Stomach smooth muscle (tissue), 2 donors: ENCODE measurements around the gene LRIT1.

Source experiments
- H3K27ac ChIP-seq: one replicate; pipeline ENCODE4 v1.7.0; 2013; ENCODE audit warnings: mild to moderate bottlenecking, low read length, inconsistent platforms
- H3K27me3 ChIP-seq, 2 donors: one replicate each; pipeline ENCODE4 v1.7.0; 2013; ENCODE audit warnings: low read length in 2 of 2; ENCODE audit not compliant: insufficient read depth in 2 of 2, control insufficient read depth in 1 of 2
- H3K36me3 ChIP-seq, 2 donors: one replicate each; pipeline ENCODE4 v1.7.0; 2013; ENCODE audit warnings: low read length in 2 of 2; ENCODE audit not compliant: control insufficient read depth in 2 of 2, insufficient read depth in 2 of 2
- H3K4me1 ChIP-seq: one replicate; pipeline ENCODE4 v1.7.0; 2013; ENCODE audit warnings: low read length; ENCODE audit not compliant: control insufficient read depth, insufficient read depth
- H3K4me3 ChIP-seq, 2 donors: one replicate each; pipeline ENCODE4 v1.7.0; 2013; ENCODE audit warnings: low read length in 2 of 2
- H3K9ac ChIP-seq, 2 donors: one replicate each; pipeline ENCODE4 v1.7.0; 2013; ENCODE audit warnings: low read length in 2 of 2, mild to moderate bottlenecking in 1 of 2
- H3K9me3 ChIP-seq, 2 donors: one replicate each; pipeline ENCODE4 v1.7.0; 2013; ENCODE audit warnings: low read length in 2 of 2; ENCODE audit not compliant: control insufficient read depth in 2 of 2
- donor health status: healthy.
- donor health status: Pancreatic carcinoma.

Gene LRIT1

DNA sequence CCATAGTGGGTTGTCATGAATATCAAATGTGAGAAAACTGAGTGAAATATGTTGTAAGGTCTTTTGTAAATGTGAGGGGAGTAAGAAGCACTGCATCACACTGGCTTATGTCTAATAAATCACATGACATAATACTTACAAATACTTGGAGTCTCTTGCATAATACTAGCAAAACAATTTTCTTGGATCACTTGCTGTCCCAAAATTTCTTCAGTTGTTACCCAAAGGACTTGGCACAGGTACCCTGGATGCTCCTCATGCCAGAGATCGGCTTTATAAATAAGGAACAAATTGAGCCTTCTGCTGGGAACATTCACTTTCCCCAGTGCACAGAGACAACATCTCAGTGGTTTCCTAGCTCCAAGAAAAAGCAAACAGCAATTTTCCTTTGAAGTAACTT is 11.0 kb downstream of the LRIT1 start:
- no peak overlapping the region for H3K9ac ChIP-seq
- no peaks in the 10 kb centered on the region for H3K36me3 ChIP-seq
- H3K27ac ChIP-seq, result no peak overlapping the region
- no peaks in the 10 kb centered on the region for H3K4me1 ChIP-seq
- no peaks in the 10 kb centered on the region for H3K9me3 ChIP-seq
- no peak overlapping the region for H3K4me3 ChIP-seq
- H3K27me3 ChIP-seq, result peaks cover 0 to 4% of the 10 kb centered on the region in 2 donors

DNA sequence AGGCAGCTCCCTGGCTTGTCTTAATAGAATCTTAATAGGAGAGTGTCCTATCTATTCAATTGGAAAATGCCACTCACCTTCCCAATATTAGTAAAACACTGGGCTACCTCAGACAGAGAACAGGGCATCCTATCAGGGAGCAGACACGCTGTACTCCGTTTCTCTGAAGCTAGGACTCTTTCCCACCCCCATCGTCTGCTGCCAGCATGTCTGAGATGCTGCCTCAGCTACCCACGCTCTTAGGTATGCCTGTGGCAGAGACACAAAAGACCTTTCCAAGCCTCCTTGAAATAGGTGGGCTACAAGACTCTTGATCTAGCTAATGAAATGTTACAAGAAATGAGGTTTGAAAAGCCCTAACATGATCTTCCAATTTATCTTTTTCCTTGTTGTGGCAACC is 13.5 kb downstream of the LRIT1 start:
- H3K27ac ChIP-seq, result no peak overlapping the region

GRCh38 chr10:84226616-84227015 is 14.7 kb downstream of the LRIT1 start:
- Histone ChIP-seq H3K9ac (no peak overlapping the region), H3K4me1 (no peaks in the 10 kb centered on the region), H3K36me3 (no peaks in the 10 kb centered on the region), H3K9me3 (no peaks in the 10 kb centered on the region), H3K27me3 (peaks cover 3 to 10% of the 10 kb centered on the region in 2 donors), H3K27ac (no peak overlapping the region), H3K4me3 (no peak overlapping the region)

More for the DNA sequence above, 13.5 kb downstream of the LRIT1 start:
- H3K9me3 ChIP-seq, result no peaks in the 10 kb centered on the region
- peaks cover 3 to 8% of the 10 kb centered on the region in 2 donors for H3K27me3 ChIP-seq
- no peak overlapping the region for H3K4me3 ChIP-seq
- no peaks in the 10 kb centered on the region for H3K4me1 ChIP-seq
- no peaks in the 10 kb centered on the region for H3K36me3 ChIP-seq
- no peak overlapping the region for H3K9ac ChIP-seq

- Histone ChIP-seq H3K27me3 (peaks cover 3 to 8% of the 10 kb centered on the region in 2 donors), H3K9me3 (no peaks in the 10 kb centered on the region), H3K4me3 (no peak within 1 kb of the TSS), H3K36me3 (no peaks in the 10 kb centered on the region), H3K4me1 (no peaks in the 10 kb centered on the region), H3K9ac (no peak within 1 kb of the TSS), H3K27ac (no peak within 1 kb of the TSS)
Observed at GRCh38 chr10:84225427-84226173, 15.7 kb downstream of the LRIT1 start, which contains the start of gene LRIT2. Gene LRIT2 (minus strand): TSS chr10:84225544. CDS start chr10:84225520, 24 bp downstream.

DNA sequence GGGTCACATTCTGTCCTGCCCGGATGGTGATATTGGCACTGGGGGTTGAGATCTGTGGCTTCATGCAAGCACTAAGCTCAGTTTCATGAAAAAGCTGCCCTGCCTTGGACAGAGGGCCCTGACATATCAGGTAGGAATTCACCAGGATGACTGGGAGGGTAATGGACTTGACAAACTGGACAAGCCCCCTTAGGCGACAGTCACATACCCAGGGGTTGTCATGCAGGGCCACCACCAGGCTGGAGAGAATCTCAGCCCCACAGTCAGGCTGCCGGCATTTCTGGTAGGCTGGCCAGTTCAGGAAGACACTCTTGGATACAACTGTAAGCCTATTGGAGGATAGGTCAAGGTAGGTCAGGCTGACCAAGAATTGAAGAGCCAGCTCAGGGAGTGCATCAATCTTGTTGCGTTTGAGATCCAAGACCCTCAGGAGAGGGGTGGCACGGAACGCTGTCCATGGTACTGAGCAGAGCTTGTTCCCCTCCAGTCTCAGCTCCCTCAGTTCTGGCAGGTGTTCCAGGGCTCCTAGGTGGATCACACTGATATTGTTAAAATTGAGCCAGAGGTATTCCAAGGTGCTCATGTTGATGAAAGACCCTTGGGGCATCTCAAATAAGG is 16.8 kb downstream of the LRIT1 start:
- no peaks in the 10 kb centered on the region for H3K4me1 ChIP-seq
- H3K4me3 ChIP-seq, result no peak overlapping the region
- H3K9me3 ChIP-seq, result no peaks in the 10 kb centered on the region
- no peak overlapping the region for H3K9ac ChIP-seq
- peaks cover 3 to 8% of the 10 kb centered on the region in 2 donors for H3K27me3 ChIP-seq
- H3K36me3 ChIP-seq, result no peaks in the 10 kb centered on the region
- no peak overlapping the region for H3K27ac ChIP-seq

GRCh38 chr10:84221916-84222315 is 19.4 kb downstream of the LRIT1 start:
- no peak overlapping the region for H3K4me3 ChIP-seq
- no peaks in the 10 kb centered on the region for H3K9me3 ChIP-seq
- H3K27ac ChIP-seq, result no peak overlapping the region
- no peaks in the 10 kb centered on the region for H3K4me1 ChIP-seq
- peaks cover 3 to 11% of the 10 kb centered on the region in 2 donors for H3K27me3 ChIP-seq
- H3K9ac ChIP-seq, result no peak overlapping the region
- H3K36me3 ChIP-seq, result no peaks in the 10 kb centered on the region

GRCh38 chr10:84217746-84218145 is 23.6 kb downstream of the LRIT1 start:
- no peaks in the 10 kb centered on the region for H3K36me3 ChIP-seq
- no peaks in the 10 kb centered on the region for H3K9me3 ChIP-seq
- H3K27ac ChIP-seq, result no peak overlapping the region
- H3K27me3 ChIP-seq, result peaks cover 0 to 9% of the 10 kb centered on the region in 2 donors
- no peak overlapping the region for H3K4me3 ChIP-seq
- no peak overlapping the region for H3K9ac ChIP-seq
- H3K4me1 ChIP-seq, result no peaks in the 10 kb centered on the region

GRCh38 chr10:84216834-84217233 is 24.5 kb downstream of the LRIT1 start:
- Histone ChIP-seq H3K27me3 (peaks cover 0 to 7% of the 10 kb centered on the region in 2 donors), H3K9me3 (no peaks in the 10 kb centered on the region), H3K9ac (no peak overlapping the region), H3K4me1 (no peaks in the 10 kb centered on the region), H3K4me3 (no peak overlapping the region), H3K36me3 (no peaks in the 10 kb centered on the region), H3K27ac (no peak overlapping the region)

DNA sequence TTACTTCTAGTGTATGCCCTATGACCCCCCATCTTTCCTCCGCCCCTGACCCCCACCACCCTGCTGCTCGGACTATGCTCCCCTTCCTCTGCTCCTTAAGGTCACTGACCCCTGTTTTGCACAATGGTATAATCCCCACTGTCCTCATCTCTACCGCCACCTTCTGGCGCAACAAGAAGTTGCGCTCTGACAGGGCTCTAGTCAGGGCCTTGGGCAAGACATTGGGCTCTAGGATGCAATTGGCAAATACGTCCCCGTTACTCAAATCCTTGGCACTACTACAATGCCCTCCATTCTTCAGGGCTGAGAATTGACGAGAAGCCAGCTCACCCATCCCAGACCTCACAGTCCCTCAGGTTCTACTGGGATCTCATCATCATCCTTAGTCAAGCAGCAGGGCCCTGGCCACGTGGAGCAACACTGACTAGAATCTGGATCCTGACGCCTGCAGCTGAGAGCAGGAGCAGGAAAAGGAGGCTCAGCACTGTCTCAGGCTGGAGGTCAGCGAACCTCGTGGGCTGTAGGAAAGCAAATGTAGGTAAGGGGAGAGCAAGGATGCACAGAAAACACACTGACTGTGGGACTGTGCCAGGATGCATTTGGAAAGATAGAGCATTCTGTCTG is 26.6 kb downstream of the LRIT1 start:
- Histone ChIP-seq H3K9me3 (no peaks in the 10 kb centered on the region), H3K36me3 (no peaks in the 10 kb centered on the region), H3K27ac (no peak overlapping the region), H3K27me3 (peaks cover 0 to 7% of the 10 kb centered on the region in 2 donors), H3K4me3 (no peak overlapping the region), H3K4me1 (no peaks in the 10 kb centered on the region), H3K9ac (no peak overlapping the region)

DNA sequence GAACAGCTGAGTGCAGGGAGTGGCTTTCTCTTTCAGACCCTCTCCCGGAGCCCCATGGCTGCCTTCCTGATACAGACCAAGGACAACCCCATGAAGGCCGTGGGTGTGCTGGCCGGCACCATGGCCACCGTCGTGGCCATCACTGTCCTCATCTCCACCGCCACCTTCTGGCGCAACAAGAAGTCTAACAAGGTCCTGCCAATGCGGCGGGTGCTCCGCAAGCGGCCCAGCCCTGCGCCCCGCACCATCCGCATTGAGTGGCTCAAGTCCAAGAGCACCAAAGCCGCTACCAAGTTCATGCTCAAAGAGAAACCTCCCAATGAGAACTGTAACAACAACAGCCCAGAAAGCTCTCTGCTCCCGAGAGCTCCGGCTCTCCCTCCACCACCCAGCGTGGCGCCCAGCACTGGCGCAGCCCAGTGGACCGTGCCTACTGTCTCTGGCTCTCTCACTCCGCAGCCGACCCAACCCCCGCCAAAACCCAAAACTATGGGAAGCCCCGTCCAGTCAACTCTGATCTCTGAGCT is 27.2 kb downstream of the LRIT1 start:
- Histone ChIP-seq H3K27ac (no peak overlapping the region), H3K9me3 (no peaks in the 10 kb centered on the region), H3K4me1 (no peaks in the 10 kb centered on the region), H3K36me3 (no peaks in the 10 kb centered on the region), H3K4me3 (no peak overlapping the region), H3K27me3 (peaks cover 0 to 7% of the 10 kb centered on the region in 2 donors), H3K9ac (no peak overlapping the region)
